ENCODE data around the gene AK8.

Gene AK8

DNA sequence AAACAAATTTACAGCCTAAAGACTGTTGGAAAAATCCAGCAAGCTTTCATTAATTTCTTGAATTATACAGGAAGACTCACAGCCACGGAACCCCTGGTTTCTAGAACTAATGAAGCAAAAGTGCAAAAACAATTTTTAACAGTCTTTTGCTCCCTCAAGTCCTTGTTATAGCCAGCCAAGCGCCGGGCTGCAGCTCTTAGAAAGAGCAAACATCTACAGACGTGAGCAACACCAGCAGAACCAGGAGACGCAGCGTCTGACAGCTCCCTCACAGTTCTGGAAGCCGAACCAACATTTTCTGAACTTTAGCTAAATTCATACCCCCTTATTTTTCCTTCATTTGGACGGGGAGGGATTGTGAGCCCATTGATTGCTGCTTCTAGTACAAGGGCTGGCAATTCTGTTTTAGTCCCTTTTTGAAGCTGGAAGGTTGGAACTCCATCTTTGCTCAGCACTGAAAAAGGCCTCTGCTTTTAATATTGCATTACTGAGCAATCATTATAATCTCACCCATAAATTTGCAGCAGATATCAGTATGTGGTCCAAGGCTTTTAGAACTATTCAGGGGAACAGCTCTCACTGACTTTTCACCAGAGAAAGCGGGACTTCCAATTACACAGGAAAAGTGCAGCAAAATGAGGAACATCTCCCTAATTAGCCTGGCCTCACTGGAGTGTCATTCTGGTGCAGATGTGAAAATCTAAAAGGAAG is 45.8 kb downstream of the AK8 start:
- Histone ChIP-seq H3K9me3 (ENCODE audit: control insufficient read depth, low read length) (no peaks in the 10 kb centered on the region), H3K4me1 (no peaks in the 10 kb centered on the region), H3K4me2 (ENCODE audit: low read length) (no peak overlapping the region), H3K4me3 (ENCODE audit: low read depth, low read length) (no peak overlapping the region), H3K79me2 (no peaks in the 10 kb centered on the region), H3K27me3 (ENCODE audit: control insufficient read depth, insufficient read depth, low read length) (no peaks in the 10 kb centered on the region), H2AFZ (no peak overlapping the region), H3K36me3 (ENCODE audit: control insufficient read depth, insufficient read depth, low read length) (no peaks in the 10 kb centered on the region), H3K27ac (no peak overlapping the region), H3K9ac (no peak overlapping the region)
- TF ChIP-seq, protein P1, sequence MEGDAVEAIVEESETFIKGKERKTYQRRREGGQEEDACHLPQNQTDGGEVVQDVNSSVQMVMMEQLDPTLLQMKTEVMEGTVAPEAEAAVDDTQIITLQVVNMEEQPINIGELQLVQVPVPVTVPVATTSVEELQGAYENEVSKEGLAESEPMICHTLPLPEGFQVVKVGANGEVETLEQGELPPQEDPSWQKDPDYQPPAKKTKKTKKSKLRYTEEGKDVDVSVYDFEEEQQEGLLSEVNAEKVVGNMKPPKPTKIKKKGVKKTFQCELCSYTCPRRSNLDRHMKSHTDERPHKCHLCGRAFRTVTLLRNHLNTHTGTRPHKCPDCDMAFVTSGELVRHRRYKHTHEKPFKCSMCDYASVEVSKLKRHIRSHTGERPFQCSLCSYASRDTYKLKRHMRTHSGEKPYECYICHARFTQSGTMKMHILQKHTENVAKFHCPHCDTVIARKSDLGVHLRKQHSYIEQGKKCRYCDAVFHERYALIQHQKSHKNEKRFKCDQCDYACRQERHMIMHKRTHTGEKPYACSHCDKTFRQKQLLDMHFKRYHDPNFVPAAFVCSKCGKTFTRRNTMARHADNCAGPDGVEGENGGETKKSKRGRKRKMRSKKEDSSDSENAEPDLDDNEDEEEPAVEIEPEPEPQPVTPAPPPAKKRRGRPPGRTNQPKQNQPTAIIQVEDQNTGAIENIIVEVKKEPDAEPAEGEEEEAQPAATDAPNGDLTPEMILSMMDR (IDR thresholded peaks at IDR 0.05), result no peak

DNA sequence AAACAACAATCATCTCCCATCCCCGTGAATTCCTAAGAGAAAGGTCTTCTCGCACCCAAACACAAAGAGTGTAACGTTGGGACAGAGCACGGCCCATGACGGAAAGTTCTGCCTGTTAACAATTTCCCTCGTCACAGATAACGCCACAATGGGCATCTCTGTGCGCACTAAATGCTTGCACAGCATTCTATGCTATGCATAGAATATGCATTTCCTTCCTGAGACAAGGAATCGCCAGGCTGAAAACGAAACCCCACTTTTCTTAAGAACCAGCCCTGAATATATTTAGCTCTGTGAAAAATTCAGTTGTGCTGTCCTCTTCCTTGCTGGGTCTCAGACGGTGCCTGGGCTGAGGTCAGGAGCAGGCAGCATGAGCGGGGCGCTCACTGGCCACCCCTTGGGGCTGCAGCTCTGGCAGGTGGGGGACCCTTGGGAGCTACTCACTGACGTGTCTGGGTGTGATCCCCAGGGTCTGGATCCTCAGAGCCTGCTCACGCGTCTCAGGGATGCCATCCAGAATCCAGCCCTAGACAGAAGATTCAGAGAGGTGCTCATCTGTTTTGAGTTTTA is 49.8 kb downstream of the AK8 start:
- Histone ChIP-seq H3K79me2 (no peaks in the 10 kb centered on the region), H3K4me3 (ENCODE audit: low read depth, low read length) (no peak overlapping the region), H3K9ac (no peak overlapping the region), H3K36me3 (ENCODE audit: control insufficient read depth, insufficient read depth, low read length) (no peaks in the 10 kb centered on the region), H3K4me2 (ENCODE audit: low read length) (no peak overlapping the region), H3K4me1 (no peaks in the 10 kb centered on the region), H2AFZ (no peak overlapping the region), H3K9me3 (ENCODE audit: control insufficient read depth, low read length) (no peaks in the 10 kb centered on the region), H3K27me3 (ENCODE audit: control insufficient read depth, insufficient read depth, low read length) (no peaks in the 10 kb centered on the region), H3K27ac (no peak overlapping the region)
- TF ChIP-seq, protein P1 (IDR thresholded peaks at IDR 0.05), result no peak

DNA sequence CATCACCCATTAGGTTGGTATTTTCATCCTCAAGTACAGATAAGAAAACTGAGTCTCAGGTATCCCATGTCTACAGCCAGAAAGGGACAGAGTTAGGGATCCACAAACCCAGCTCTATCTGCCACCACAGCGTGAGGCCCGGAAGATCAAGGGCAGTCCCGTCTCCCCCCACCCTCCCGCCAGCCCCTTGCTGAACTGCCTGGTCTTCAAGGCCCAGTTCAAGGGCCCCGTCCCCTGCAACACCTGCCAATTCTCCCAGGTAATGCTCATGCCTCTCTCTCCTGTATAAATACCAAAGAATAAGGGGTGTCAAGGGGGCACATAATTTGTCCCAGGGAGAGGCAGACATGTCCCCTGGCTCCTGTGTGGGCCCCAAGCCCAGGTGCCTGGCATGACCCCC is 50.7 kb downstream of the AK8 start:
- H2AFZ ChIP-seq, result no peak overlapping the region
- no peak overlapping the region for H3K27ac ChIP-seq
- H3K4me2 ChIP-seq (ENCODE audit: low read length), result no peak overlapping the region
- H3K4me1 ChIP-seq, result no peaks in the 10 kb centered on the region
- TF ChIP-seq, protein P1 (IDR thresholded peaks at IDR 0.05), result no peak
- H3K9me3 ChIP-seq (ENCODE audit: control insufficient read depth, low read length), result no peaks in the 10 kb centered on the region
- H3K79me2 ChIP-seq, result no peaks in the 10 kb centered on the region
- no peaks in the 10 kb centered on the region for H3K27me3 ChIP-seq (ENCODE audit: control insufficient read depth, insufficient read depth, low read length)
- H3K4me3 ChIP-seq (ENCODE audit: low read depth, low read length), result no peak overlapping the region
- no peak overlapping the region for H3K9ac ChIP-seq
- no peaks in the 10 kb centered on the region for H3K36me3 ChIP-seq (ENCODE audit: control insufficient read depth, insufficient read depth, low read length)

DNA sequence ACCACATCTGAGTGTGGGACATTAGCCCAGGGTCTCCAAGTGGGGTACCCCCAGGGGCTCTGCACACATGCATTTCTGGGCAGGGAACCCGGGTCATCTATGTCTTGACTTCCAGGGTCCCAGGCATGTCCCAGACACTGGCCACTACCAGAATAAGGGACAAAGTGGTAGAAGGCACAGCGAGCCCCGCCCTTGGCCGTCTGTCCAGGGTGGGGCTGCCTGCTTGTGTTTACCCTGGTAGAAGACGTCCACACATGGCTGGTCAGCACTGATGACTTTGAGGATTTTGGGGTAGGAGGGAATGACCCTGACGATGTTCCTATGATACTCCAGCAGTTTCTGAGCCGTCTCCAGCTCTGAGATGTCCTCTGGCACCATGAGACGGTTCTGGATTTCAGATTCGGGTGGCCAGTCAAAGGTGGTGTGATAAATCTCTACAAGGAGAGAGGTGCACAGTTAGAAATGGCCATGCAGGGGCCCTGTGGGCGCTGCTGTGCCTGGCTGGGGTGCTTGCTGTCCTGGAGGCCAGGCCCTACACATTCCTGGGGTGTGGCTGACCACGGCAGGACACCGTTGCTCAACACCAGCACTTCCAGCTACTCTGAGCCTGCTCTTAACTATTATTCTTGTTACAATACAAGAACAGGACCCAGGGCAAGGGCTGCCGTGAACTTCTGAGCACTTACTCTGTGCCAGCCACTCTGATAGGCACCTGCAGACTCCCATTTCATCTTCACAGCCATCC is 51.3 kb downstream of the AK8 start:
- Histone ChIP-seq H3K4me2 (ENCODE audit: low read length) (no peak overlapping the region), H3K4me1 (no peaks in the 10 kb centered on the region), H3K9ac (no peak overlapping the region), H3K79me2 (no peaks in the 10 kb centered on the region), H3K9me3 (ENCODE audit: control insufficient read depth, low read length) (no peaks in the 10 kb centered on the region), H3K27me3 (ENCODE audit: control insufficient read depth, insufficient read depth, low read length) (no peaks in the 10 kb centered on the region), H3K27ac (no peak overlapping the region), H2AFZ (no peak overlapping the region), H3K36me3 (ENCODE audit: control insufficient read depth, insufficient read depth, low read length) (no peaks in the 10 kb centered on the region), H3K4me3 (ENCODE audit: low read depth, low read length) (no peak overlapping the region)
- TF ChIP-seq, protein P1 (IDR thresholded peaks at IDR 0.05), result no peak

All from parathyroid adenoma (tissue), 2 donors.